ENCODE results near the gene FAM114A1. TPM values are rescaled to one million over a fixed set of nuclear protein-coding genes. Genes with fewer than 3 reads are reported as not detected.

Gene FAM114A1
- polyA plus RNA-seq, 3 donors, result 29.4 to 35.3 (median 29.5) TPM

GRCh38 chr4:38856524-38857337 lies 10.9 kb upstream of the FAM114A1 start, which contains the start of gene TLR6:
TSS of gene TLR6 (minus strand) at chr4:38856817. CDS start at chr4:38829473, 27,344 bp downstream.
- peak; percentile 44 for DNase-seq

DNA sequence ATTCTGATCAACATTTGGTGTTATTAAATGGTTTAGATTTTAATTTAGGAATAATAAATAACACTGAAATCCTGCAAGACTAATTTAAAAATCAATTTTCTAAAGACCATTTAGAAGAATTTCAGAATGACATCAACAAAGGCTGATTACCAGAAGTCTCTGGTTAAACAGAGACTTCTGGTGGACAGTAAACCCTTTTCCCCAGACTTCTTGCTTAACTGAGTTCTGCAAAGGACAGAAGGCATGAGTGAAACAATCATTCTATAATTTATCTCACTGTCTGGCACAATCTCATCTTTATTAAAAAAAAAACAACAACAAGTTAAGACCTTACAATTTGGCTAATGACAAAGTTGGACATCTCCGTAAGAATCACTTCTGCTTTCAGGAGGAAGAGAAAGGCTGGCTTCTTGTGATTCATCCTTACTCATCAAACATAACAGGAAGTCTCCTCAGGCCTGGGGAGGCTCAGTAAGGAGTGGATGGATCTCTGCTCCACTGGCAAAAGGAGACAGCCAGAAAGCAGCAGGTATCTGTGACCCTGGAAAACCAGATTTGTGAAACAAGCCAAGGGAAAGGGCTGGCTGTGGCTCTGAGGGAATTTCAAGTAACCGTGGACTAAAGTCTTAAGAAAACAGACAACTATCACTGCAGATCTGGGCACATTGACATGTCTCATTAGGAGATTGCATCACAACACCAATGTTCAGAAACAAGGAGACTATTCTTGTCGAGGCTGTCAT lies 10.1 kb upstream of the FAM114A1 start:
- DNase-seq, result no peak

GRCh38 chr4:38858097-38858420 lies 9.5 kb upstream of the FAM114A1 start:
- no peak for DNase-seq

DNA sequence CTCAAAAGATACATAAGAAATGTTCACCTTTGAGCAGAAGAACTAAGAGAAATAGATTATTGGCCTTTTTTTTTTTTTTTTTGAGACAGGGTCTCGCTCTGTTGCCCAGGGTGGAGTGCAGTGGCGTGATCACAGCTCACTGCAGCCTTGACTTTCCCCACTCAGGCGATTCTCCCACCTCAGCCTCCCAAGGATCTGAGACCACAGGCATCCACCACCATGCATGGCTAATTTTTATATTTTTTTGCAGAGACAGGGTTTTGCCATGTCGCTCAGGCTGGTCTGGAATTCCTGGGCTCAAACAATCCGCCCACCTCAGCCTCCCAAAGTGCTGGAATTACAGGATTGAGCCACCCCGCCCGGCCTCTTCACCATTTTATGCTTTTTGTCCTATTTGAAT lies 8.1 kb upstream of the FAM114A1 start:
- DNase-seq, result no peak

GRCh38 chr4:38860788-38861424 lies 6.7 kb upstream of the FAM114A1 start:
- no peak for DNase-seq

GRCh38 chr4:38861791-38862190 lies 5.8 kb upstream of the FAM114A1 start:
- DNase-seq, result no peak

GRCh38 chr4:38865445-38865844 lies 2.2 kb upstream of the FAM114A1 start:
- no peak for DNase-seq

- no peak for DNase-seq
Observed at GRCh38 chr4:38866973-38867477, 581 bp upstream of the FAM114A1 start.

DNA sequence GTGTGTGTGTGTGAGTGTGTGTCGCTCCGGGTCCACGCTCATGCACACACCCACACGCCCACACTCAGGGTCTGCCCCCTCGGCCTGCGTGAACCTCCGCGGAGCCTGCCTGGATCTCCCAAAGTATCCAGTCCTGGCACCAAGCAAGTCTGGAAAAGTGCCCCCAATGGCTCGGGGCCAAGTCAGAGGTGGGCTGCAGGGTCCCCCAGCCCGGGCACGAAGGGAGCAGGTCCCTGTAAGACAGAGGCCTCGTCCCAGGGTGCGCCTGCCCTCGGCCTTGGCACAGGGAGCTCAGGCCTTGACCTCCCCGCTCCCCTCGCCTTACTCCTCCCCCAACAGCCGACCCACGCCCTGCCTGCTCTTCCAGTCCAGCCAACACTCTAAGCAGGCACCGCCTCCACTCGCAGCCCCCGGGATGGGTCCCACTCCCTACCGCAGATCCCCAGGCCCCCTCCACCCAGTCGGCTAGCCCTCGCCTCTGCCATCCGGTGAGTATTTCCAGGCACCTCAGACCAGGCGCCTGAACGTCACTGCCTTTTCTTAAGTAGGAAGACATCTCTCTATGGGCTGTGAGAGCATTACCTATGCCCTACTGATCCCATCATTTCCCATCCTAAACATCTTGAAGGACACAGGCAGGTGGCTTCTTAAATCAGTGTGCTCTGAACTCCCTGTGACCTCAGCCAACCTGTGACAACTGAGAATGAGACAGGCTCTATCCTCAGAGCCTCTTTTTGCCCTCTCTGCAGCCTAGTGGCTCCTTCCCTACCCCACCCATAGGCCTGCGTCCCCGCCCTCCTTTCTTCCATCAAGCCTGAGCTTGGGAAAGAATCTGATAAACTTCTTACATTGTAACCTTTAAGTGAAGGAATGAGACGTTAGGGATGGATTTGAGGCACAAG lies 704 bp downstream of the FAM114A1 start:
- DNase-seq, result no peak

- no peak for DNase-seq
Observed at GRCh38 chr4:38869511-38869910, 1.9 kb downstream of the FAM114A1 start.

DNA sequence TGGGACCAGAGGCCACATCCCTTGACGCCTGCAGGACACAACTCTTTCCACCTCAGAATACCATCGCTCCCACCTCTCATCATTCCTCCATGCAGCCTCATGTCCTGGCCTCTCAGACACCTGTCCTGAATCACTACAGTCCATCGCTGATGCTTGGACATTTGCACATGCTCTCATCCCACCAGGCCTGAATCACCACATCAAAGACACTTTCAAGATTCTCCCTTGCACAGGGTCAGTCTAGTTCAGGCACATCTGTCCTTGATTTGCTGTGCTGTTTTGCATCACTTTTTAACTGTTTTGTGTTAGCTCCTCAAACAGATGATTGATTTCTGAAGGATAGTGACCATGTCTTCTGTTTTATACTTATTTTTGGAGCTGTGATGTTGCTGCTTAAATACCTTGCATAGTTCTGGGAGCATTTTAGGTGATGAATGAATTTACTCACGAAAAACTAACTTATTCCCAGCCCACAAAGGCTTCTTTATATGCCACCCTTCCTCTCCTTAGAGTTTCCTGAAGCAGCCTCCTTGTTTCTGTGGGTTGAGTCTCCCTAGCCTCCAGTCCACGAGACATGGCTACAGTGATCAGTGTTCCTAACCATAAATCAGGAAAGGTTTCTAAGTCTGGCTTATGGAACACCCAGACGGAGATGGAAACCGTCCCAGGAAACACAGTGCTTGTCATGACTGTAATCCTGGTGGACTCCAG lies 2.6 kb downstream of the FAM114A1 start:
- DNase-seq, result no peak

GRCh38 chr4:38871593-38871992 lies 4.0 kb downstream of the FAM114A1 start:
- no peak for DNase-seq

DNA sequence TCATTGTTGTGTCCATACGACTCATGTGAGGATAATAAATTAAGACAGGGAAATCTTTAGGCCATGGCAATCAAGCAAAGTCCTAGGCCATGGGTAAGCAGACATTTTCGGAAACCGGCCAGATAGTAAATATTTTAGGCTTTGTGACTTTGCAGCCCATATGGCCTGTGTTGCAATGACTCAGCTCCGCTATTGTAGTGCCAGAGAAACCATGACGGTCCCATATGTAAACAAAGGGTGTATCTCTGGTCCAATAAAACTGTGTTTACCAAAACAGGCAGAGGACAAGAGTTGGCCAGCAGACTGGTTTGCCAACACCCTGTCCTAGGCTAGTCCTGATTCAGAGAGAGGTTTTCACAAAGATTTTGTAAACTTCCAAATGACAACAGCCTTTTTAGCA lies 5.0 kb downstream of the FAM114A1 start:
- DNase-seq, result no peak

GRCh38 chr4:38873290-38873944 lies 5.8 kb downstream of the FAM114A1 start:
- DNase-seq, result no peak

DNA sequence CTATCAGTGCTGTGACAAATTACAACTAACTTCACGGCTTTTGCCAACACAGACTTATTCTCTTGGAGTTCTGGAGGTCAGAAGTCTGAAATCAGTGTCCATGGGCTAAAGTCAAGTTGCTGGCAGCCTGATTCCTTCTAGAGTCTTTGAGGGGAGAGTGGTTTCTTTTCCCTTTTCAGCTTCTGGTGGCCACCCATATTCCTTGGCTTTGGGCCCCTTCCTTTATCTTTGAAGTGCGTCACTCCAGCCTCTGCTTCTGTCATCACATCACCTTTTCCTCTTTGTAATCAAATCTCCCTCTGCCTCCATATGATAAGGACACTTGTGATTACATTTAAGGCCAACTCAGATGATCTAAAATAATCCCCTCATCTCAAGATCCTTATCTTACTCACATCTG lies 9.0 kb downstream of the FAM114A1 start:
- DNase-seq, result no peak

GRCh38 chr4:38884254-38884653 lies 16.6 kb downstream of the FAM114A1 start:
- no peak for DNase-seq

GRCh38 chr4:38889143-38889542 lies 21.5 kb downstream of the FAM114A1 start:
- DNase-seq, result no peak

- no peak for DNase-seq
Observed at GRCh38 chr4:38891051-38891983, 23.7 kb downstream of the FAM114A1 start.

DNA sequence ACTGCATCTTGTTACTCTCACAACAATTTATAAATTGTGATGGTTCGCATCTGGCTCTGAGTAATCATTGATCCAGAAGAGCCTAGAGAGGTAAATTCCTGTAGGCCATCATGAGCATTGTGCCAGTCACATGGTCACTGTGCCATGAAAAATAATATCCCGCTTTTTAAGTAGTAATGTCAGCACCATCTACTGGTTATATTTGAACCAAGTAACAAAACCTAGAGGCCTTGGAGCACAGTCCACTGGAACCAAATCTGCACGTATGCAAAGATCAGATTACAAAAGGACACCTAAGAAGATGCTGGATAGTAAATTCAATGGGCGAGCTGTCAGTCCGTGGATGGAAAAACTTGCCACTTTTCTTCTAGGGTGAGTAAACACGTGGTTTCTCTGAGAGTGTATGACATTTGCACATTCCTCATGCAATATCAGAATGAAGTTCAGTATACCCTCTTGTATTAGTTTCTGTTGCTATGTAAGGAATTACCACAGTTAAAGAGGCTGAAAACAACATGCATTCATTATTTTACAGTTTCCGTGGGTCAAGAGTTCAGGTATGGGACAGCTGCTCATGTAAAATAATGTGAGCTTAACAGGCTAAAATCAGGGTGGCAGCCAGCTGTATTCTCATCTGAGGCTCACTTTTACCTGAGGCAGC lies 26.8 kb downstream of the FAM114A1 start:
- no peak for DNase-seq
